Sigmoid colon (tissue), 7 donors: ENCODE measurements around the gene RHBDF2. TPM values are rescaled to one million over a fixed set of nuclear protein-coding genes. Genes with fewer than 3 reads are reported as not detected.
A peak's percentile ranks its signal among the peaks of the same experiment; 100 is the strongest.

Experiments used
- DNase-seq: peaks from one replicate; pipeline ENCODE4 v3.0.0-alpha.2; 2019
- H3K27ac ChIP-seq, 4 donors: fragments of 200-600 bp; sonication (generic); one replicate each; pipeline ENCODE4 v1.5.1; 2016 to 2019; ENCODE audit warnings: mild to moderate bottlenecking in 1 of 4
- H3K27me3 ChIP-seq, 3 donors: fragments of 200-600 bp; sonication (generic); one replicate each; pipeline ENCODE4 v1.5.1; 2019; ENCODE audit warnings: mild to moderate bottlenecking in 1 of 3
- H3K36me3 ChIP-seq, 4 donors: fragments of 200-600 bp; sonication (generic); one replicate each; pipeline ENCODE4 v1.5.1; 2016 to 2019
- H3K4me1 ChIP-seq, 4 donors: fragments of 200-600 bp; sonication (generic); one replicate each; pipeline ENCODE4 v1.5.1; 2017 to 2019
- H3K4me3 ChIP-seq, 4 donors: fragments of 200-600 bp; sonication (generic); one replicate each; pipeline ENCODE4 v1.5.1; 2017 to 2019; ENCODE audit warnings: mild to moderate bottlenecking in 2 of 4, moderate library complexity in 1 of 4
- H3K9me3 ChIP-seq, 4 donors: fragments of 200-600 bp in 3 of 4; sonication (generic) in 3 of 4; one replicate each; pipeline versions ENCODE4 v1.5.1 to v1.6.1; 2013 to 2019
- CTCF ChIP-seq, 4 experiments: fragments of 450-650 bp in 3 of 4; fragments of 200-600 bp in 1 of 4; IDR thresholded peaks; one replicate each; pipeline ENCODE4 v1.5.1; 2016 to 2019; ENCODE audit warnings: antibody characterized with exemption in 4 of 4, mild to moderate bottlenecking in 3 of 4, moderate library complexity in 2 of 4
- EP300 ChIP-seq, 4 donors: sonication (generic); formaldehyde crosslinking; IDR thresholded peaks; one replicate each; pipeline ENCODE4 v1.6.1; 2017; ENCODE audit warnings: antibody characterized with exemption in 4 of 4
- POLR2A ChIP-seq, 2 donors: fragments of 450-650 bp; IDR thresholded peaks; one replicate each; pipeline ENCODE4 v1.6.1; 2016; ENCODE audit warnings: antibody characterized with exemption in 2 of 2, mild to moderate bottlenecking in 2 of 2, moderate library complexity in 2 of 2
- POLR2AphosphoS5 ChIP-seq, 4 donors: sonication (generic); formaldehyde crosslinking; IDR thresholded peaks; one replicate each; pipeline ENCODE4 v1.6.1; 2017; ENCODE audit warnings: antibody characterized with exemption in 4 of 4
- WGBS, 2 donors: extraction: QIAGEN DNeasy Blood & Tissue Kit; methylation state at CpG; one replicate each; pipeline ENCODE4 v1.1.7; 2013; 5-methylcytosine and 5-hydroxymethylcytosine counted together
- intact Hi-C: fragments of 100-400 bp; cut with DNase I; formaldehyde crosslinking; loops from one replicate; pipeline ENCODE4 v1.15.1; 2023
- polyA plus RNA-seq, 3 donors: library from polyadenylated mRNA; stranded (reverse); fragments of 200-250 nt; gene quantifications; one replicate each; pipeline ENCODE4 v1.2.3, GENCODE V29; 2013
- total RNA-seq, 4 donors: library from RNA; depleted of rRNA; stranded (reverse); fragments of >200 nt; gene quantifications; one replicate each; pipeline ENCODE4 v1.1.0, GENCODE V29; 2016
- donor health status: healthy with polysubstance abuse.
- donor health status: Bipolar disorder and iron deficiency.
- donor health status: healthy.

Gene RHBDF2
- total and polyA plus RNA-seq, 7 donors = 1.2 to 35.7 (median 11.1) TPM

DNA sequence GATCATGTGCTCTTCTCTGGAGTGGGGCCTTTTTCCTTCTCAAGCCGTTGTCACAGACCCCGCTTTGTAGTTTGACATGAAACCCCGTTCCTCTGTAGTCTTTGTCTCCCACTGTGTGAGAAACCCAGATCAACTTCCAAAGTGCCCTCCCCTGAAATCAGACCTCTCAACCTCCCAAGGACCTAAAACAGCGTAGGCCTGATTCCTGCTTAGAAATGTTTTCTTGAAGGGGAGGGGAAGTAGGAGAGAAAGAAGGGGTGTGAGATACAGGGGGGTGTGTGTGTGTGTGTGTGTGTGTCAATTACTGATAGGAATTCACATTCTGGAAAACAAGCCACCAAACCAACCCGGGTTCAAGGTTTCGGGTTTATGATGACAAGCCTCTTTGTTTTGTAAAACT, 49.7 kb downstream of the RHBDF2 start:
- 80 to 82% methylated on average over 6 of the region's 6 CpGs for WGBS, 2 donors
- Histone ChIP-seq H3K36me3 (no peaks in the 10 kb centered on the region), H3K9me3 (no peaks in the 10 kb centered on the region), H3K4me1 (peaks cover 0 to 38% (median 31%) of the 10 kb centered on the region in 4 donors), H3K4me3 (no peak overlapping the region), H3K27me3 (no peaks in the 10 kb centered on the region), H3K27ac (no peak overlapping the region)
- no peak for DNase-seq
- no peak for TF ChIP-seq CTCF (IDR thresholded peaks at IDR 0.05)
- no peak for TF ChIP-seq EP300 (IDR thresholded peaks at IDR 0.05)
- TF ChIP-seq POLR2A (IDR thresholded peaks at IDR 0.05) = no peak
- TF ChIP-seq POLR2AphosphoS5 (IDR thresholded peaks at IDR 0.05) = no peak
- intact Hi-C loops = loop anchor here (5.0 kb wide), 1 partner anchor 39 kb away; no protein-coding TSS in a partner anchor

GRCh38 chr17:76449126-76449525, 52.1 kb downstream of the RHBDF2 start:
- H3K27ac ChIP-seq = peak overlapping the region in 1 of 4 donors; percentile 75
- H3K4me1 ChIP-seq = peaks cover 0 to 51% (median 35%) of the 10 kb centered on the region in 4 donors
- TF ChIP-seq EP300 (IDR thresholded peaks at IDR 0.05) (no peak), POLR2AphosphoS5 (IDR thresholded peaks at IDR 0.05) (no peak), POLR2A (IDR thresholded peaks at IDR 0.05) (no peak), CTCF (IDR thresholded peaks at IDR 0.05) (no peak)
- H3K27me3 ChIP-seq = no peaks in the 10 kb centered on the region
- no peak for DNase-seq
- H3K36me3 ChIP-seq = no peaks in the 10 kb centered on the region
- intact Hi-C loops = no loop called here
- WGBS, 2 donors = 97% methylated on average over 6 of the region's 6 CpGs
- H3K4me3 ChIP-seq = no peak overlapping the region
- no peaks in the 10 kb centered on the region for H3K9me3 ChIP-seq

DNA sequence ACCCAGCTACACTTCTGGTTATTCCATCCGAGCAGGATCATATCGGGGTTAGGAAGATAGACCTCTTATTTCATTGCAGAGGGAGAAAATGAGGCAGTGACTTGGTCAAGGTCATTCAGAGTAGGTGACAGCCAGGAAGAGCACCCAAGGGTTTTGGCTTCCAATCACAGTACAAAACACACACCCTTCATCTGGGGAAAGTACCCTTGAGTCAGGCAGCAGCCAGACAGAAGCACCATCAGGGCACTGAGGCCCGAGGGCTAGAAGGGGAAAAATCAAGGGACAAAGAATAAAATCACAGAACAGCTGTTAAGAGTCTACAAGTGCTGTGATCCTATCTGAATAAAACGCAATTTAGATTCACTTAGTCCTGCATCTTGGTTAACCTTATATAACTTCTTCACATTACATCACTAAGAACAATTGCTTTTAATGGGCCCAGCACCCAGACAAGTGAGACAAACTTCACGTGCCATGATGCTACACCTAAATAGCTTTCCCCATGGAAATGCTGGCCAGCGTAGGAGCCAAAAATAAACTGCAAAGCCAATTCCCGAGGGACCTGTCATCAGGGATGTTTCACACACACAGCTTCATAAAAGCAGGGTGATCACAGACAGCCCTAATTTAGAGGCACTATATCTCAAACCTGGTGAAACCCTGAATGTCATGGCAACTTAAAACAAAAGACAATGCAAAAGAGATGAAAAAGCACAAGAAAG, 53.1 kb downstream of the RHBDF2 start:
- WGBS, 2 donors = 76 to 87% methylated on average over 7 of the region's 7 CpGs
- no peak for TF ChIP-seq CTCF (IDR thresholded peaks at IDR 0.05)
- peak in 2 of 4 donors; percentile 50 to 90 for TF ChIP-seq EP300 (IDR thresholded peaks at IDR 0.05)
- TF ChIP-seq POLR2AphosphoS5 (IDR thresholded peaks at IDR 0.05) = peak in 3 of 4 donors; percentile 30 to 70 (median 59)
- H3K4me3 ChIP-seq = no peak overlapping the region
- H3K27me3 ChIP-seq = no peaks in the 10 kb centered on the region
- H3K9me3 ChIP-seq = no peaks in the 10 kb centered on the region
- intact Hi-C loops = no loop called here
- peak overlapping the region in 3 of 4 donors; percentile 31 to 75 (median 67) for H3K27ac ChIP-seq
- H3K4me1 ChIP-seq = peaks cover 0 to 51% (median 35%) of the 10 kb centered on the region in 4 donors
- H3K36me3 ChIP-seq = no peaks in the 10 kb centered on the region
- no peak for DNase-seq

DNA sequence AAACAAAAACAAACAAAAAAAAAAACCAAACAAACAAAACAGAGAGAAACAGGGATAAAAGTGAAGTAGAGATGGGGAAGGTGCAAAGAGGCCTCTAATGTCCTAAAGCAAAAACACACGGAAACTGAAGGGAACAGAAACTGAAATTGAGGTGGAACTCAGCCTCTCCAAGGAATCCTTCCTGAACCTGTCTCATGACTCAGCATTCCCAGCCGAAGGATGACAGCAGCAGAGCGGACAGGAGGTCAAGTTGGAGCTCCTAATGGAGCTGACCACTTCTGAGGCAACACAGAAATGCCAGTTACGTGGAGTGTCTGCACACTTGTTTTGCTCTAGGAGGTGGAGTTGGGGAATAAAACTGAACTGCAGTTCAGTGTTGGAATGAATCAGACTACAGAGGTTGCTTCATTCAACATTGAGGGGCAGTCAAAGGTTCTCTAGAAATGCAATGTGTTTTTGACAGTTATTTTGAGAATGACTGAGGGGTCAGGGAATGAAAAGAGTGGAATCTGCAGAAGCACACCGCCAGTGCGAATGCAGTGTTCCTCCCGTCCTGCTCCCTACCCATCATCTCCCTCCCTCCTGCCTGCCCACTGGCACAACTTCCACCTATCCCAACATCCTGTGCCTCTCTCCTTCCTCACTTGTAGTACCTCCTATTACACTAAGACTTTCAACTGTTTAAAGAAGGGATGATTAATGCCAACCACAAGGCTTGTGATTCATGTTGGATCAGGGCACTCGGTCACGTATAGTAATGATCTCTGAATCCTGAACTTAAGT, 54.6 kb downstream of the RHBDF2 start:
- 70 to 71% methylated on average over 9 of the region's 9 CpGs for WGBS, 2 donors
- Histone ChIP-seq H3K36me3 (no peaks in the 10 kb centered on the region), H3K4me1 (peaks cover 0 to 41% (median 28%) of the 10 kb centered on the region in 4 donors), H3K9me3 (no peaks in the 10 kb centered on the region), H3K27ac (peak overlapping the region in 2 of 4 donors; percentile 28 to 75), H3K4me3 (no peak overlapping the region), H3K27me3 (no peaks in the 10 kb centered on the region)
- DNase-seq = no peak
- TF ChIP-seq POLR2AphosphoS5 (IDR thresholded peaks at IDR 0.05) = peak in 1 of 4 donors; percentile 40
- TF ChIP-seq POLR2A (IDR thresholded peaks at IDR 0.05) = no peak
- intact Hi-C loops = no loop called here
